Transverse colon (tissue), 4 donors: ENCODE results near the gene RHOH. TPM values are rescaled to one million over a fixed set of nuclear protein-coding genes. Genes with fewer than 3 reads are reported as not detected.
"Not testable (repeated sequence)": the region's sequence is repeated elsewhere in the genome, so short reads cannot be mapped to it uniquely, and the experiment has no call there.

Experiments
- DNase-seq: peaks from one replicate; pipeline ENCODE4 v3.0.0-alpha.2; 2019
- H3K27ac ChIP-seq, 4 donors: fragments of 200-600 bp; sonication (generic); 2 replicates each; pipeline ENCODE4 v1.5.1; 2016 to 2018; ENCODE audit warnings: inconsistent platforms in 4 of 4
- H3K27me3 ChIP-seq: fragments of 200-600 bp; sonication (generic); 2 replicates; pipeline ENCODE4 v1.5.1; 2017; ENCODE audit warnings: inconsistent platforms
- H3K36me3 ChIP-seq, 4 donors: fragments of 200-600 bp; sonication (generic); 2 replicates each; pipeline ENCODE4 v1.5.1; 2017 to 2019; ENCODE audit warnings: inconsistent platforms in 4 of 4
- H3K4me1 ChIP-seq, 4 donors: fragments of 200-600 bp; sonication (generic); 2 replicates each; pipeline ENCODE4 v1.5.1; 2017 to 2020; ENCODE audit warnings: inconsistent platforms in 4 of 4
- H3K4me3 ChIP-seq, 4 donors: fragments of 200-600 bp; sonication (generic); 1 replicate in 1 of 4; 2 replicates in 3 of 4; pipeline versions ENCODE4 v1.5.1 to v1.6.1; 2017 to 2019; ENCODE audit warnings: inconsistent platforms in 4 of 4
- H3K9me3 ChIP-seq, 2 donors: fragments of 200-600 bp; sonication (generic); 2 replicates each; pipeline ENCODE4 v1.5.1; 2017 to 2019; ENCODE audit warnings: inconsistent platforms in 2 of 2
- EP300 ChIP-seq: sonication (generic); formaldehyde crosslinking; IDR thresholded peaks from one replicate; pipeline ENCODE4 v1.6.1; 2017; ENCODE audit warnings: antibody characterized with exemption, low read depth
- POLR2A ChIP-seq: fragments of 450-650 bp; IDR thresholded peaks from one replicate; pipeline ENCODE4 v1.6.1; 2016; ENCODE audit warnings: antibody characterized with exemption, mild to moderate bottlenecking, moderate library complexity
- POLR2AphosphoS5 ChIP-seq, 3 donors: sonication (generic); formaldehyde crosslinking; IDR thresholded peaks; one replicate each; pipeline ENCODE4 v1.6.1; 2016; ENCODE audit warnings: antibody characterized with exemption in 3 of 3
- WGBS, 2 donors: methylation state at CpG; one replicate each; pipeline ENCODE4 v1.1.5; 2018; ENCODE audit warnings: low coverage in 1 of 2; 5-methylcytosine and 5-hydroxymethylcytosine counted together
- in situ Hi-C, 4 donors: fragments of 200-750 bp; cut with MboI; loops; one replicate each; pipeline versions ENCODE4 v1.15.0 to v1.15.1; 2017; ENCODE audit warnings: low sequenced_read_pairs in 3 of 4, low pct_ligation_motif_present in 1 of 4, low pct_unique_long_range_greater_than_20kb in 1 of 4
- intact Hi-C: fragments of 100-400 bp; cut with DNase I; formaldehyde crosslinking; loops from one replicate; pipeline ENCODE4 v1.15.1; 2023; ENCODE audit warnings: low total_unique reads
- total RNA-seq, 4 donors: library from RNA; depleted of rRNA; stranded (reverse); fragments of >200 nt; gene quantifications; one replicate each; pipeline ENCODE4 v1.1.0, GENCODE V29; 2016
- TF ChIP-seq, protein P1 (sequence below), 5 experiments: fragments of 200-600 bp in 3 of 5; fragments of 450-650 bp in 2 of 5; sonication (generic) in 3 of 5; IDR thresholded peaks; 1 replicate in 2 of 5; 2 replicates in 3 of 5; pipeline ENCODE4 v1.5.1; 2016 to 2017; ENCODE audit warnings: antibody characterized with exemption in 5 of 5, inconsistent platforms in 3 of 5, mild to moderate bottlenecking in 2 of 5, moderate library complexity in 1 of 5

RHOH gene
- total RNA-seq, 4 donors from 2014 or later = 4.1 to 10.3 (median 4.1) TPM; not detected in 1

DNA sequence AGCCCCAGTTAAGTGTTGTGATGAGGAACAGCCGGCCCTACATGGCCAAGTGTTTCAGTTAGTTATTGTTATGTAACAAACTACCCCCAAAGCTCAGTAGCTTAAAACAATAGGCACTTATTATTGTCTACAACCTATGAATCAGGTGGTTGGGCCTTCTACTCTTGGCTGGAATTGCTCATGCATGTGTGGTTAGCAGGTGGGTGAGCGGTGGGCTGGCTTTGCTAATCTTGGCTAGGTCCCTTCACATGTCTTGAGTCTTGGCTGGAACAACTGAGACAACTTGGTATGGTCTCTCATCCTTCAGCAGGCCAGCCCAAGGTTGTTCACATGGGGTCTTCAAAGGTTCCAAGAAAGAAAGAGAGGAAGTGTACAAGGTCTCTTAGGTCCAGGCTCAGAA, 83.8 kb downstream of the RHOH start:
- H3K4me3 ChIP-seq = no peak overlapping the region
- no peaks in the 10 kb centered on the region for H3K4me1 ChIP-seq
- H3K9me3 ChIP-seq = no peaks in the 10 kb centered on the region
- no peaks in the 10 kb centered on the region for H3K27me3 ChIP-seq
- no peaks in the 10 kb centered on the region for H3K36me3 ChIP-seq
- TF ChIP-seq POLR2A = no peak
- TF ChIP-seq, protein P1, sequence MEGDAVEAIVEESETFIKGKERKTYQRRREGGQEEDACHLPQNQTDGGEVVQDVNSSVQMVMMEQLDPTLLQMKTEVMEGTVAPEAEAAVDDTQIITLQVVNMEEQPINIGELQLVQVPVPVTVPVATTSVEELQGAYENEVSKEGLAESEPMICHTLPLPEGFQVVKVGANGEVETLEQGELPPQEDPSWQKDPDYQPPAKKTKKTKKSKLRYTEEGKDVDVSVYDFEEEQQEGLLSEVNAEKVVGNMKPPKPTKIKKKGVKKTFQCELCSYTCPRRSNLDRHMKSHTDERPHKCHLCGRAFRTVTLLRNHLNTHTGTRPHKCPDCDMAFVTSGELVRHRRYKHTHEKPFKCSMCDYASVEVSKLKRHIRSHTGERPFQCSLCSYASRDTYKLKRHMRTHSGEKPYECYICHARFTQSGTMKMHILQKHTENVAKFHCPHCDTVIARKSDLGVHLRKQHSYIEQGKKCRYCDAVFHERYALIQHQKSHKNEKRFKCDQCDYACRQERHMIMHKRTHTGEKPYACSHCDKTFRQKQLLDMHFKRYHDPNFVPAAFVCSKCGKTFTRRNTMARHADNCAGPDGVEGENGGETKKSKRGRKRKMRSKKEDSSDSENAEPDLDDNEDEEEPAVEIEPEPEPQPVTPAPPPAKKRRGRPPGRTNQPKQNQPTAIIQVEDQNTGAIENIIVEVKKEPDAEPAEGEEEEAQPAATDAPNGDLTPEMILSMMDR (IDR thresholded peaks at IDR 0.05) = no peak
- no peak for TF ChIP-seq EP300
- no peak for TF ChIP-seq POLR2AphosphoS5 (IDR thresholded peaks at IDR 0.05)
- H3K27ac ChIP-seq = no peak overlapping the region
- 90% methylated on average over 2 of the region's 2 CpGs; no CpG with 5 or more reads in 1 of the 2 donors for WGBS, 2 donors
- in situ Hi-C loops (no loop called here), intact Hi-C loops (no loop called here)
- no peak for DNase-seq

DNA sequence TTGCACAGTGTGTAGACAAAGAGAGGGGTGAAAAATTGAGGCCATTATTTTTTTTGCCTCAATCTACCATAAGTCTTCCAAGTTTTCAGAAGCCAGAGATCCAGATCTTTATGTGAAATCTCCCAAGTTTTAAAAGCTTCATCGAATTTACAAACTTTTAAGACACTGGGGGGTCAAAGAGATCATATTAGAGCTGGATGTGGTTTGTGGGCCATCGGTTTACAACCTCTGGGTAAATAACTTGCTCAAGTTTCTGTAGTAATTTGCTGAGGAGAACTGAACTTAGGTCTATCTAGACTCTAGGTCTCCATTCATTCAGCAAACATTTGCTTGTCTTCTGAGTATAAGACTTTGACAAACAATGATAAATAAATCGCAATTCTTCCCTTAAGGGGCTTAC, 84.3 kb downstream of the RHOH start:
- in situ Hi-C loops = no loop called here
- TF ChIP-seq, protein P1 (IDR thresholded peaks at IDR 0.05) = no peak
- no peak for TF ChIP-seq POLR2AphosphoS5 (IDR thresholded peaks at IDR 0.05)
- TF ChIP-seq EP300 = no peak
- no peak for TF ChIP-seq POLR2A

DNA sequence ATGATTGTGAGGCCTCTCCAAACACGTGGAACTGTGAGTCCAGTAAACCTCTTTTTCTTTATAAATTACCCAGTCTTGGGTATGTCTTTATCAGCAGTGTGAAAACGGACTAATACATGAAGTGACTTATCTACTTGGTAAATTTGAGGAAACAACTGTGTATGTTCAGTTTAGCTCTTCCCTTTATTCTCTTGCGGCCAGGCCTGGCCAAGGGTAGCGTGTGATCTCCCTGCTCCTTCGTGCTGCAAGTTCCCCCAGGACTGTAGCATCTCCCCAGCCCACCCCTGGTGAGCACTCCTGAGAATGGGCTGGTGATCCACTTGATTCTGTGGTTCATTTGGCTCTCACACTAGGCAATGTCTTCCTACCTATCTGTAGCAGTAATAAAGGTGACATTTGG, 85.1 kb downstream of the RHOH start:
- Histone ChIP-seq H3K27ac (no peak overlapping the region), H3K9me3 (no peaks in the 10 kb centered on the region), H3K4me1 (no peaks in the 10 kb centered on the region), H3K36me3 (no peaks in the 10 kb centered on the region), H3K27me3 (no peaks in the 10 kb centered on the region), H3K4me3 (no peak overlapping the region)
- TF ChIP-seq EP300 = no peak
- TF ChIP-seq POLR2AphosphoS5 (IDR thresholded peaks at IDR 0.05) = no peak
- no peak for TF ChIP-seq POLR2A
- TF ChIP-seq, protein P1 (IDR thresholded peaks at IDR 0.05) = no peak
- WGBS, 2 donors = 77% methylated on average over 5 of the region's 5 CpGs; no CpG with 5 or more reads in 1 of the 2 donors
- in situ Hi-C loops = no loop called here
- intact Hi-C loops = no loop called here
- no peak for DNase-seq

More for the DNA sequence above, 84.3 kb downstream of the RHOH start:
- no peaks in the 10 kb centered on the region for H3K9me3 ChIP-seq
- WGBS, 2 donors = 45 to 72% methylated on average over 2 to 3 of the region's 3 CpGs
- H3K4me1 ChIP-seq = no peaks in the 10 kb centered on the region
- intact Hi-C loops = no loop called here
- no peak overlapping the region for H3K4me3 ChIP-seq
- H3K27me3 ChIP-seq = no peaks in the 10 kb centered on the region
- no peak overlapping the region for H3K27ac ChIP-seq
- no peaks in the 10 kb centered on the region for H3K36me3 ChIP-seq
- no peak for DNase-seq

DNA sequence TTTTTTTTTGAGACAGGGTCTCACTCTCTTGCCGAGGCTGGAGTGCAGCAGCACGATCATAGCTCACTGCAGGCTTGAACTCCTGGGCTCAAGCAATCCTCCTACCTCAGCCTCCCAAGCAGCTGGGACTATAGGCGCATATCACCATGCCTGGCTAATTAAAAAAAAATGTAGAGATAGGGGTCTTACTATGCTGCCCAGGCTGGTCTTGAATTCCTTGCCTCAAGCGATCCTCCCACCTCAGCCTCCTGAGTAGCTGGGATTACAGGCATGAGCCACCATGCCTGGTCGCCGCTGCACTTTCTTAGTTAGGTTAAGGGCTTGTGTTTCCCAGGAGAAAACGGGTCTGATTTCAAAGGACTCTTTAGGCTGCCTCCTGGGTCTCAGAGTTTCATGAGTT, 86.0 kb downstream of the RHOH start:
- H3K27me3 ChIP-seq, H3K9me3 ChIP-seq, in situ Hi-C loops, H3K27ac ChIP-seq, H3K4me1 ChIP-seq, DNase-seq, H3K4me3 ChIP-seq, intact Hi-C loops, H3K36me3 ChIP-seq: not testable (repeated sequence)
- 92% methylated on average over 7 of the region's 7 CpGs; no CpG with 5 or more reads in 1 of the 2 donors for WGBS, 2 donors

DNA sequence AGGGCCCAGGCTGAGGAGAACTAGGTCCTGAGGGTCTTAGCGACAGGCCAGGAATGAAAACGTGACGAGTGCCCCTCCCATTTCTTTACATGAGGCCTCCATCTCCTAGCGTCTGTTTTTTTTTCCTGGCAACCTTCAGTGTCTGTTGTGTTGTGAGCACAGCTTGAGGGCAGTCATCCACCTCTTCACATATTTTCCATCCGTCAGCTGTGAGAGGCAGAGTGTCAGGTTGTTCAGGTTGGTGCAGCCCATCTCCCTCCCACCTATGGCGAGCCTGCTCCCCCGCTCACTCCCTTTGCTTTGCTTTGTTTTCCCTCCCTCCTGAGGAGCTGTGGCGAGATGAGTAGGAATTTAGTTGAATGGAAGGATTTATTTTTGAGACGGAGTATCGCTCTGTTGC, 86.6 kb downstream of the RHOH start:
- H3K4me3 ChIP-seq = no peak overlapping the region
- no peaks in the 10 kb centered on the region for H3K9me3 ChIP-seq
- H3K4me1 ChIP-seq = no peaks in the 10 kb centered on the region
- in situ Hi-C loops = no loop called here
- H3K27ac ChIP-seq = no peak overlapping the region
- intact Hi-C loops = no loop called here
- WGBS, 2 donors = 91% methylated on average over 10 of the region's 10 CpGs; no CpG with 5 or more reads in 1 of the 2 donors
- no peak for TF ChIP-seq EP300
- TF ChIP-seq, protein P1 (IDR thresholded peaks at IDR 0.05) = no peak
- TF ChIP-seq POLR2AphosphoS5 (IDR thresholded peaks at IDR 0.05) = no peak
- no peak for TF ChIP-seq POLR2A
- no peak for DNase-seq
- H3K27me3 ChIP-seq = no peaks in the 10 kb centered on the region
- H3K36me3 ChIP-seq = no peaks in the 10 kb centered on the region
